Activated CD4-positive, CD25-positive, alpha-beta regulatory T cell treated with anti-CD3 and anti-CD28 coated beads, Interleukin-2, amount 50 U/mL, for 24 hours (primary cell): Measurements from ENCODE around the gene BUD31.
"Not testable (repeated sequence)": the region's sequence is repeated elsewhere in the genome, so short reads cannot be mapped to it uniquely, and the experiment has no call there.

Source experiments
- ATAC-seq, 2 donors: fragments of 150-1000 bp; cut with Tn5 transposase; one replicate each; pipeline ENCODE4 v1.10.0; 2021; ENCODE audit warnings: mild to moderate bottlenecking in 1 of 2, moderate library complexity in 1 of 2

Gene BUD31

GRCh38 chr7:99408379-99409191 lies at the start of gene BUD31, which contains the start of gene PDAP1:
Gene BUD31, plus strand, starts transcription at chr7:99408969. Its CDS starts 2,124 bp downstream, at chr7:99411093.
Gene PDAP1, minus strand, starts transcription at chr7:99408597. Its CDS starts 49 bp downstream, at chr7:99408548.
- peak; percentile 83 to 87 for ATAC-seq

- no peak for ATAC-seq
These were observed 49.2 kb upstream of the BUD31 start for GRCh38 chr7:99359465-99360154.

GRCh38 chr7:99362801-99363200 lies 46.0 kb upstream of the BUD31 start:
- ATAC-seq = no peak

GRCh38 chr7:99363286-99363685 lies 45.5 kb upstream of the BUD31 start:
- ATAC-seq = no peak

GRCh38 chr7:99365318-99366141 lies 43.2 kb upstream of the BUD31 start:
- peak; percentile 79 to 93 for ATAC-seq

DNA sequence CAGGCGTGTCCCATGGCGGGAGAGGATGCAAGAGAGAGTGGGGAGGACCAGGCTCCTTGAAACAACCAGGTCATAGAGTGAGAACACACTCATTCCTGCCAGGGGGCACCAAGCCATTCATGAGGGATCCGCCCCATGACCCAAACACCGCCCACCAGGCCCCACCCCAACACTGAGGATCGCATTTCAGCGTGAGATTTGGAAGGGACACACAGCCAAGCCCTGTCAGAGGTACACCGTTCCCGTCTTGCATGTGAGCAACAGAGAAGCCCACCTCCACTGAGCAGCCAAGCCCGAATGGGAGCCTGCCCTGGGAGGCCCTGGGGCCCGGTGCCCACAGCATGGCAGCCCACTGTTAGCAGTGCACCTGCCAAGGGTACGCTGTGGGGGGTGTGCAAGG lies 42.1 kb upstream of the BUD31 start:
- ATAC-seq = no peak

DNA sequence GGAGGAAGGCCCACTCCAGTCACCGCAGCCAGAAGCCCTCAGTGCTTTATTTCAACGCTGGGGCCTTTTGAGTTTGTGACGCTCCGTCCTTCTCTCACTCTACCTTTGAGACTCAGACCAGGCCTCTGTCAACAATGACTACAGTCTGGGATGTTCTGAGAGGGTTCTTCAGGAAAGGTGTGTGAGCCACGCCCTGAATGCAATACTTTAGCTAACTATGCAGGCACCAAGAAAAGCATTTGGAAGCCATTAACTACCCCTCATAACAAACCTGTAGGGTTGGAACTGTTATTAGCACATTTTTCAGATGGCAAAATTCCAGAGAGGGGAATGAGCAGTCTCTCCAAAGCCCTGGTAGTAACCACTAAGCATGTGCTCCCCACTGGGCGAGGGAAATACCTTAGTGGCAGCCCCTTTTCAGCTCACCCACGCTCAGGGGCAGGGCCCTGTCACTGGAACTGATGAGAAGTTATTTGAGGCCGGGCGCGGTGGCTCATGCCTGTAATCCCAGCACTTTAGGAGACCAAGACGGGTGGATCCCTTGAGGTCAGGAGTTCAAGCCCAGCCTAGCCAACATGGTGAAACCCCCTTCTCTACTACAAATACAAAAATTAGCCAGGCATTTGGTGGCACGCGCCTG lies 39.9 kb upstream of the BUD31 start:
- ATAC-seq = no peak

DNA sequence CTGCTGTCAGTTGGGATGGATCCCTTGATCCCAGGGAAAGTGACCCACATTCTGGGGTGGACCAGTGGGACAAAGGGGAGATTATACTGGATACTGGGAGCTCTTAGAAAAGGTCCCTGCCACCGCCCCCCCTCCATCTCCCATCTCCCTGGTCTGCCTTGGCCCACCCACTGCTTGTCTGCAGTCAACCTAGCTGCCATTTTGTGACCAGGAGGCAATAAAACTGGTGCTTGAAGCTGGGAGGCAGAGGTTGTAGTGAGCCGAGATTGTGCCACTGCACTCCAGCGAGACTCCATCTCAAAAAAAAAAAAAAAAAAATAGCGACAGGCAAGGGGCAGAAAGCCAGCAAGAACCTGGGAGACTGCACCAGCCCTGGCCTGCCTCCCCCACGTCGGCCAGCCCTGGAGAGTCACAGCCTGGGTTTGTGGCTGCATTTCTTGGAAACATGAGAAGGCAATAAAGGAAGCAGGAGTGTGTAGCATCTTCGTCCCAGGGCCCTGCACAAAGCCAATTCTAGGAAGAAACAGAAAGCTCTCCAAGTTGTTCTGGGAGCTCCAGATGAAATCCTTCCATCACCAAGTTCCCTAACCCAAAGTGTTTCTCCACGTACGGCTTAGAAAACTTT lies 38.9 kb upstream of the BUD31 start:
- ATAC-seq = no peak

DNA sequence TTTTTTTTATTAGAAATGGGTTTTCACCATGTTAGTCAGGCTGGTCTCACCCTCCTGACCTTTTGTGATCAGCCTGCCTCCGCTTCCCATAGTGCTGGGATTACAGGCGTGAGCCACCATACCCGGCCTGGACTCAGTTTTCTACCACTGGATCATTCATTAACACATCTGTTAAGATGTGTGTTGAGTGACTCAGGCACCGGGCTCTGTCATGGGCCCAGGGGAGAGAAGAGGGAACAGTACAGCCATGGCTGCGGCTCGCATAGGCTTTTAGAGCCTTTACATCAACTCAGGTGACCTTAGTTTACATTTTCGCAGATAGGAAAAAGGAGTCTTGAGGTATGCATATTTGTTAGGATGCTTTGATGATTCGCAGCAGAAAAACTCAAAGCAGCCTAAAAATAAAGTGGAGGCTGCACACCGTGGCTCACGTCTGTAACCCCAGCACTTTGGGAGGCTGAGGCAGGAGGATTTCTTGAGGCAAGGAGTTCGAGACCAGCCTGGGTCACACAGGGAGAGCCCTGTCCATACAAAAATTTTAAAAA lies 37.3 kb upstream of the BUD31 start:
- no peak for ATAC-seq

GRCh38 chr7:99372275-99373090 lies 36.3 kb upstream of the BUD31 start:
- ATAC-seq = no peak

GRCh38 chr7:99373091-99374066 lies 35.4 kb upstream of the BUD31 start:
- ATAC-seq = no peak

DNA sequence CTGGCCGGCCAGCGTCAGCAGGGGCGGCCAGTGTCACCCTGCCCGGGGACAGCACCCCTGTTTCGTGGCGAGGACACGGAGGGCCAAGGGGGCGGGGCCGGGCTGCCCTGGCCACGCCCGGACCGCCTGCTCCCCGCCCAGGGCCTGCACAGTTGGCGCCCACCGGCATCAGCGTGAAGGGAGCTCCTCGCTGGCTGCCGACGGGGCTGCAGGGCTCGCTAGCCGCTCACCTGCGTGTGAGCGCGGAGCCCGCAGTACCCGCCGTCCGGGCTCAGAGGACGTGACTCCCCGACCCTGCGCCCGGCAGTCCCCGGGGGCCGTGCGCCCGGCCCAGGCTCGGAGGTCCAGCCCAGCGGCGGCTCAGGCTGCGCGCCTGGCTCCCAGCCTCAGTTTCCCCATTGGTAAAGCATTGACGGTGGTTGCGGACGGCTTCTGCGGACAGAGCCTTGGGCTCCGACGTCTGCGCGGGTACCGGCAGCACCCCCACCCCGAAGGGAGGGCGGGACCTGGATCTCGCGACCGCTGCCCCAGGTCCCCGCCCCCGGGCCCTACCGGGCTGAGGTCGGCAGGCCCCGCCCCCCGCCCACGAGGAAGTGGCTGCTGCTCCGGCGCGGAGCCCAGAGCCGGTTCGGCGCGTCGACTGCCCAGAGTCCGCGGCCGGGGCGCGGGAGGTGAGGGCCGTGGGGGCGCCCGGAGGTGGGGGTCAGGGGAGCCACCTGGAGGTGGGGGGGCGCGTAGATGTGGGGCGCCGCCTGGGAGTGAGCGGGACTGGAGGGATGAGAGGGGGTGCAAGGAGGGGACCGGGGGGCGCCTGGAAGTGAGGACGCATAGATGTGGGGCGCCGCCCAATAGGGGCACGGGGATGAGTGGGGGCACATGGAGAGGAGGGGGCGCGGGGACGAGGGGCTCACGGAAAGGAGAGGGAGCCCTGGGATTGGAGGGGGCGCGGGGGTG lies 34.4 kb upstream of the BUD31 start, which contains the start of gene ARPC1B:
Gene ARPC1B, plus strand, starts transcription at position 620 of the 954 bp plus-strand sequence. CDS start 10,985 bp downstream, outside the sequence.
- peak; percentile 68 to 76 for ATAC-seq

DNA sequence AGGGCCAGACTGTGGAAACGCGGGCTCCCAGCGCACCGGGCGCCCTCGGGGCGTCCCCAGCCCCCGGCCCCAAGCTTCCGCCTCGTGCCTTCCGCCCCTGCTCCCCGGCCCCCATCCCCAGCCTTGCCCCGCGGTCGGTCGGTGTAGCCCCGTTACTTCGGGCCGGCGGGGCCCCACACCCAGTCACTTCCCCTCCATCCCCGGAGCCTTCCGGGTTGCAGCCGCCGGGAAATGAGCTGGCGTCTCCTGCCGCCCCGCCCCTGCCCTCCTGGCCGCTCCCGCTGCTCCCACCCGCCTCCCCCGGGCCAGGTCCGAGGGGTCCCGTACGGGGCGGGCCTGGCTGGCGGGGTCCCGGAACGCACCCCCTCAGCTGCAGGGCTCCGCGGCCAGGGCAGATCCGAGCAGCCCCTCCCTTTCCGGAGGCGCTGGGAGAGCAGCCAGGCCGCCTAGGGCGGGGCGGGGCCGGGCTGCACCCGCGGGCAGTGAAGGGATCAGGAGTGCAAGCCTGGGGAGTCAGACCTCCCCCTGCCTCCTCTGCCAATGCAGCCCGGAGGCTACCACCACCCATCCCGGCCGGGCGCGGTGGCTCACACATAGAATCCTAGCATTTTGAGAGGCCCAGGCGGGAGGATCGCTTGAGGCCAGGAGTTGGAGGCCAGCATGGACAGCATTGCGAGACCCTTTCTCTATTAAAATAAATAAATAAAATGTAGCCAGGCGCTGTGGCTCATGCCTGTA lies 33.5 kb upstream of the BUD31 start:
- peak; percentile 46 to 53 for ATAC-seq

GRCh38 chr7:99379043-99379577 lies 29.7 kb upstream of the BUD31 start:
- peak; percentile 8 to 16 for ATAC-seq

DNA sequence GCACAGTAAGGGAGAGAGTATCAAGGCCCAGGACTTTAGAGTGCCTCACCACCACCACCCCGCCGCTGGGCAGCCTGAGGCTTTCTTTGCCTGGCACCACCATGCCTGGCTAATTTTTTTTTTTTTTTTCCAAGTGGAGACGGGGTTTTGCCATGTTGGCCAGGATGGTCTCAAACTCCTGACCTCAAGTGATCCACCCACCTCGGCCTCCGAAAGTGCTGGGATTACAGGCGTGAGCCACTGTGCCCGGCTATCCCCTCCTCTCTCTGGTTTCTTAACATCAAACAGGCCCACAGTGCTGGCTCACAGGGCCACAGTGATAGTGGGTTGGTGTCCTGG lies 29.1 kb upstream of the BUD31 start:
- ATAC-seq = not testable (repeated sequence)

GRCh38 chr7:99380032-99380822 lies 28.5 kb upstream of the BUD31 start:
- peak; percentile 11 to 15 for ATAC-seq
